ENCODE measurements around the gene SNAP25. TPM values are rescaled to one million over a fixed set of nuclear protein-coding genes. Genes with fewer than 3 reads are reported as not detected.

Gene SNAP25
- total RNA-seq, 1 experiment from 2014 or later: 0.39 TPM

DNA sequence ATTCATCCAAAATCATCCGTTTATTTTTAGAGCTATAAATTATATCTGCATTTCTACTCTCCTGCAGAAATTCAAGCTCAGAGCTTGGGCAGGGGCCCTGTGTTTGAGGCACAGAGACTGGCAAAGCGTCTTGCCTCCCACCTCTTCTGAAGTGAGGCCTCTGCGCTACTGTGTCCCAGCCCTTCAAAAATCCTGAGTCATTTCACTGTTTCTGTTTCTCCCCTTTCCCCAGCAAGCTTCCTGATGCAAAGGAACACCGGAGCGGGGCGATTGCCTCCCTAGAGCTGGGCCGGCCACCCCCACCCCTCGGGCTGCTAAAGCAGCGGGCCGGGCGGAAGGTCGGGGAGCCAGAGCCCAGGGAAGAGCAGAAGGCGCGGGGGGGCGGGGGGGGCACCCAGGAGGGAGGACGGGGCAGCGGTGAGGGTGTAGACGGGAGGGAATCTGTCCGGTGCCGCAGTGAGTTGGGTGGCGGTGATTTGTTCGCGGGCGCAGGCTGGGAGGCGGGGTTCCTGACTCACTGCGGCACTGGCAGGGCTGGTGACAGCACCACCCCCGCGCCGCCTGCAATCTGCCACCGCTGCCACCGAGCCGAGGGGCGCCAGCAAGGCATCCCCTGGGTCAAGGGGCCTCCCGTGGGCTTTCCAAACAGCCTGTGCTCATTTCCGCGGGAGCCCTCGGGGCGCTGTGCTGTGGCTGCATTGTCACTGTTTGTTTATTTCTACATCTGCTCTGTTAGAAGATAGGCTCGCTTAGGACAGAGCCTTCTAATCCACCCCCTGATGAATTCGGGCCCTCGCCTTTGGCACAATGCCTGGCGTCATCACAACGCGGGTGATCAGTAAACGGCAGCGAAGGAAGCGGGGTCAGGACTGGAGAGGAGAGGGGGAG, 46.5 kb upstream of the SNAP25 start:
- ChIA-PET RAD21 (ENCODE audit: low non-redundant PET in 1 of 2, low total read pairs in 2 of 2, uncharacterized antibody in 2 of 2, unreplicated experiment in 2 of 2) (no interaction called here), POLR2A (interaction anchor here (0.6 kb wide), 1 partner anchor 47 kb away, joined by 4 read pairs; the partner anchor contains the start of gene SNAP25), CTCF (interaction anchor here (0.6 kb wide), 1 partner anchor 98 kb away, joined by 3 read pairs; no protein-coding TSS in a partner anchor)
- peak overlapping the region; percentile 72 for H3K4me2 ChIP-seq (ENCODE audit: low read length)
- H3K27ac ChIP-seq (ENCODE audit: low read depth, low read length): no peak overlapping the region
- H3K9ac ChIP-seq (ENCODE audit: low read length): no peak overlapping the region
- no peaks in the 10 kb centered on the region for H3K9me3 ChIP-seq (ENCODE audit: control insufficient read depth in 1 of 2, insufficient read depth in 1 of 2, low read depth in 1 of 2, low read length in 2 of 2)
- intact Hi-C loops (cut with micrococcal nuclease): no loop called here
- H3K79me2 ChIP-seq (ENCODE audit: insufficient read depth, low read length): no peaks in the 10 kb centered on the region
- BruUV-seq (replicated peaks): no TSS peak
- ATAC-seq (peak; percentile 97), DNase-seq (ENCODE audit: low read depth, low spot score) (no peak)
- no peaks in the 10 kb centered on the region for H4K20me1 ChIP-seq (ENCODE audit: insufficient read depth)
- H3K9me2 ChIP-seq (ENCODE audit: insufficient read depth): no peaks in the 10 kb centered on the region
- H2AFZ ChIP-seq (ENCODE audit: low read depth, low read length, poor library complexity, severe bottlenecking): peak overlapping the region; percentile 2
- H3K4me3 ChIP-seq (replicated peaks in 1 of 2; ENCODE audit: low read depth in 1 of 2, low read length in 2 of 2): peak overlapping the region; percentile 37 to 47
- no peaks in the 10 kb centered on the region for H3K27me3 ChIP-seq (ENCODE audit: insufficient read depth, low read length)
- H3K36me3 ChIP-seq (ENCODE audit: control insufficient read depth in 1 of 2, insufficient read depth in 2 of 2, low read length in 2 of 2): no peaks in the 10 kb centered on the region
- peaks cover 0 to 6% of the 10 kb centered on the region in 2 experiments; a peak in 1 of 4 replicates for H3K4me1 ChIP-seq (ENCODE audit: control insufficient read depth in 1 of 2, insufficient read depth in 2 of 2, low read length in 2 of 2)
- no peak for TF ChIP-seq ELF1 (IDR thresholded peaks at IDR 0.05; ENCODE audit: borderline replicate concordance, low read depth)
- TF ChIP-seq EGR1 (IDR thresholded peaks at IDR 0.05; ENCODE audit: low read depth): peak; percentile 59

DNA sequence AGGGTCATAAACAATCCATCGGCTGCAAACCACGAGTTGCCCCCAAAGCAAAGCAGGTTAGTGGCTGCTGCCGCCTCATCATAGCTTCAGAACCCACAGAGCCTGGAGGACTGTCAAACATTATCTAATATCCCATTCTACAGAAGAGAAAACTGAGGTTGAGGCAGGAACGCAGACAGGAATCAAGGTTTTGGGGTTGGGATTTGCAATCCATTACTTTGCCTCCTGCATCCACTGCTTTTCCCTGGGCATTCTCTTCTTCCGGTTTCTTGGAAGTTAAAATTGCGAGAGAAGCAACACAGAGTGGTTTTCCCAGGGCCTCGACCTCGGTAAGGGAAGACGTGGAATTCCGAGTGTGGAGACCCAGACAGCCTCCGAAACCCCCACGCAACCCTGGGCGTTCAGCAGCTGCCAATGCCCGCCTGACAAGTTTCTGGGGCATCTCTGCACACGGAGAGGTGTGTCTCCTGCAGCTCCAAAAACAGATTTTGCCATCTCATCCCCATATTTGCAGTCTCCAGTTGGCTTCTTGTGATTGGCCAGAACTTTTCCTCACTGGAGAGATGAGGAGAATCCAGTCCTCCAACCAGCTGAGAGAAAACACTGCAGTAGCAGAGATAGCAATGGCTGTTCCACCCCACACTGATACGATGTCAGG, 45.5 kb upstream of the SNAP25 start:
- H2AFZ ChIP-seq (ENCODE audit: low read depth, low read length, poor library complexity, severe bottlenecking): peak overlapping the region; percentile 2

More for the DNA sequence above, 45.5 kb upstream of the SNAP25 start:
- Histone ChIP-seq H3K36me3 (ENCODE audit: control insufficient read depth in 1 of 2, insufficient read depth in 2 of 2, low read length in 2 of 2) (no peaks in the 10 kb centered on the region), H3K79me2 (ENCODE audit: insufficient read depth, low read length) (no peaks in the 10 kb centered on the region), H3K9me2 (ENCODE audit: insufficient read depth) (no peaks in the 10 kb centered on the region), H3K27me3 (ENCODE audit: insufficient read depth, low read length) (no peaks in the 10 kb centered on the region), H3K4me3 (replicated peaks in 1 of 2; ENCODE audit: low read depth in 1 of 2, low read length in 2 of 2) (0 out of 4 replicates have a peak overlapping the region, but pooled peaks of 1 of the 2 experiments have one; percentile 47), H3K4me2 (ENCODE audit: low read length) (peak overlapping the region; percentile 72), H4K20me1 (ENCODE audit: insufficient read depth) (no peaks in the 10 kb centered on the region), H3K9me3 (ENCODE audit: control insufficient read depth in 1 of 2, insufficient read depth in 1 of 2, low read depth in 1 of 2, low read length in 2 of 2) (no peaks in the 10 kb centered on the region), H3K27ac (ENCODE audit: low read depth, low read length) (no peak overlapping the region), H3K4me1 (ENCODE audit: control insufficient read depth in 1 of 2, insufficient read depth in 2 of 2, low read length in 2 of 2) (peaks cover 0 to 6% of the 10 kb centered on the region in 2 experiments; a peak in 1 of 4 replicates), H3K9ac (ENCODE audit: low read length) (no peak overlapping the region)
- intact Hi-C loops (cut with micrococcal nuclease): no loop called here
- ChIA-PET CTCF (no interaction called here), RAD21 (ENCODE audit: low non-redundant PET in 1 of 2, low total read pairs in 2 of 2, uncharacterized antibody in 2 of 2, unreplicated experiment in 2 of 2) (no interaction called here), POLR2A (no interaction called here)
- DNase-seq (ENCODE audit: low read depth, low spot score) (no peak), ATAC-seq (no peak)
- TF ChIP-seq EZH2 (IDR thresholded peaks at IDR 0.05): no peak
- no peak for TF ChIP-seq SIN3A (IDR thresholded peaks at IDR 0.05; ENCODE audit: low read depth)
- no peak for TF ChIP-seq FOSL1 (IDR thresholded peaks at IDR 0.05; ENCODE audit: low read depth)
- TF ChIP-seq YY1 (IDR thresholded peaks at IDR 0.05; ENCODE audit: extremely low read depth, insufficient replicate concordance, low read depth, low read length): no peak
- no peak for TF ChIP-seq EGR1 (IDR thresholded peaks at IDR 0.05; ENCODE audit: low read depth)
- no peak for TF ChIP-seq POLR2A (IDR thresholded peaks at IDR 0.05; ENCODE audit: borderline replicate concordance, extremely low read depth, insufficient read depth, insufficient read length)
- TF ChIP-seq, protein P1, sequence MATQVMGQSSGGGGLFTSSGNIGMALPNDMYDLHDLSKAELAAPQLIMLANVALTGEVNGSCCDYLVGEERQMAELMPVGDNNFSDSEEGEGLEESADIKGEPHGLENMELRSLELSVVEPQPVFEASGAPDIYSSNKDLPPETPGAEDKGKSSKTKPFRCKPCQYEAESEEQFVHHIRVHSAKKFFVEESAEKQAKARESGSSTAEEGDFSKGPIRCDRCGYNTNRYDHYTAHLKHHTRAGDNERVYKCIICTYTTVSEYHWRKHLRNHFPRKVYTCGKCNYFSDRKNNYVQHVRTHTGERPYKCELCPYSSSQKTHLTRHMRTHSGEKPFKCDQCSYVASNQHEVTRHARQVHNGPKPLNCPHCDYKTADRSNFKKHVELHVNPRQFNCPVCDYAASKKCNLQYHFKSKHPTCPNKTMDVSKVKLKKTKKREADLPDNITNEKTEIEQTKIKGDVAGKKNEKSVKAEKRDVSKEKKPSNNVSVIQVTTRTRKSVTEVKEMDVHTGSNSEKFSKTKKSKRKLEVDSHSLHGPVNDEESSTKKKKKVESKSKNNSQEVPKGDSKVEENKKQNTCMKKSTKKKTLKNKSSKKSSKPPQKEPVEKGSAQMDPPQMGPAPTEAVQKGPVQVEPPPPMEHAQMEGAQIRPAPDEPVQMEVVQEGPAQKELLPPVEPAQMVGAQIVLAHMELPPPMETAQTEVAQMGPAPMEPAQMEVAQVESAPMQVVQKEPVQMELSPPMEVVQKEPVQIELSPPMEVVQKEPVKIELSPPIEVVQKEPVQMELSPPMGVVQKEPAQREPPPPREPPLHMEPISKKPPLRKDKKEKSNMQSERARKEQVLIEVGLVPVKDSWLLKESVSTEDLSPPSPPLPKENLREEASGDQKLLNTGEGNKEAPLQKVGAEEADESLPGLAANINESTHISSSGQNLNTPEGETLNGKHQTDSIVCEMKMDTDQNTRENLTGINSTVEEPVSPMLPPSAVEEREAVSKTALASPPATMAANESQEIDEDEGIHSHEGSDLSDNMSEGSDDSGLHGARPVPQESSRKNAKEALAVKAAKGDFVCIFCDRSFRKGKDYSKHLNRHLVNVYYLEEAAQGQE (IDR thresholded peaks at IDR 0.05; ENCODE audit: low read depth): no peak
- no peak for TF ChIP-seq POLR2AphosphoS5 (IDR thresholded peaks at IDR 0.05; ENCODE audit: low read depth, low read length)
- no peak for TF ChIP-seq SP1 (IDR thresholded peaks at IDR 0.05; ENCODE audit: low read depth)
- no peak for TF ChIP-seq TCF7L2 (IDR thresholded peaks at IDR 0.05; ENCODE audit: borderline replicate concordance, extremely low read depth, insufficient read depth, insufficient read length)
- TF ChIP-seq CEBPB (IDR thresholded peaks at IDR 0.05; ENCODE audit: low read depth): no peak
- no TSS peak for BruUV-seq (replicated peaks)
